ENCODE measurements around the gene QPCT. TPM values are rescaled to one million over a fixed set of nuclear protein-coding genes. Genes with fewer than 3 reads are reported as not detected.

QPCT gene
- total and polyA plus RNA-seq, 2 experiments from 2014 or later = 13.2 TPM

GRCh38 chr2:37306024-37306423 is 38.4 kb upstream of the QPCT start:
- DNase-seq (ENCODE audit: low spot score) = no peak
- H3K4me1 ChIP-seq (ENCODE audit: insufficient read depth) = no peaks in the 10 kb centered on the region
- TF ChIP-seq NANOG (IDR thresholded peaks at IDR 0.05; ENCODE audit: borderline replicate concordance) (no peak), CREB1 (CRISPR knock-in tag; IDR thresholded peaks at IDR 0.05; ENCODE audit: low read depth) (no peak), JUNB (IDR thresholded peaks at IDR 0.05; ENCODE audit: unreplicated experiment) (no peak), ETS1 (IDR thresholded peaks at IDR 0.05) (no peak), ZNF114 (CRISPR knock-in tag; IDR thresholded peaks at IDR 0.05) (no peak), REST (IDR thresholded peaks at IDR 0.05; ENCODE audit: unreplicated experiment) (no peak), POLR2AphosphoS5 (IDR thresholded peaks at IDR 0.05; ENCODE audit: low read depth) (no peak), ZNF462 (CRISPR knock-in tag; IDR thresholded peaks at IDR 0.05) (no peak), CTCF (conservative IDR thresholded peaks at IDR 0.05; ENCODE audit: low read depth in 2 of 2) (no peak), EZH2 (IDR thresholded peaks at IDR 0.05; ENCODE audit: low read depth, unreplicated experiment) (no peak), ZNF331 (CRISPR knock-in tag; IDR thresholded peaks at IDR 0.05; ENCODE audit: low read depth) (no peak), STAT1 (IDR thresholded peaks at IDR 0.05; ENCODE audit: unreplicated experiment) (no peak), EZH2phosphoT487 (IDR thresholded peaks at IDR 0.05; ENCODE audit: unreplicated experiment) (no peak)
- no peak overlapping the region for H3K4me3 Mint-ChIP-seq
- H3F3A ChIP-seq (replicated peaks; ENCODE audit: low read depth) = no peaks in the 10 kb centered on the region
- H3K9me3 Mint-ChIP-seq = peaks cover 15% of the 10 kb centered on the region
- H3K36me3 Mint-ChIP-seq (ENCODE audit: low read depth) = peaks cover 23% of the 10 kb centered on the region
- peak overlapping the region; percentile 33; the same call in 1 of the 2 replicates for H3K27ac Mint-ChIP-seq
- H3K27me3 Mint-ChIP-seq (ENCODE audit: insufficient read depth, low read depth, poor library complexity) = no peaks in the 10 kb centered on the region
- peaks cover 14% of the 10 kb centered on the region for H3K4me1 Mint-ChIP-seq
- peaks cover 34% of the 10 kb centered on the region for H4K20me1 ChIP-seq (replicated peaks; ENCODE audit: insufficient read depth)
- H3K79me2 ChIP-seq (replicated peaks; ENCODE audit: insufficient read depth) = peaks cover 98% of the 10 kb centered on the region
- H3K36me3 ChIP-seq (ENCODE audit: insufficient read depth) = no peaks in the 10 kb centered on the region
- no peak overlapping the region for H3K4me2 ChIP-seq
- H3K4me3 ChIP-seq = no peak overlapping the region
- no peak for ATAC-seq
- no peaks in the 10 kb centered on the region for H3K9me2 ChIP-seq (ENCODE audit: insufficient read depth)
- no peaks in the 10 kb centered on the region for H3K27me3 ChIP-seq (ENCODE audit: insufficient read depth)
- H3K27ac ChIP-seq (ENCODE audit: low read depth) = no peak overlapping the region
- no peak overlapping the region for H2AFZ ChIP-seq

Measured in GM23338 (cell line).